ENCODE measurements around the gene SLC38A4.

Gene SLC38A4

GRCh38 chr12:46832130-46832704, 6.4 kb upstream of the SLC38A4 start:
- Histone ChIP-seq H3K79me2 (ENCODE audit: low read length) (no peaks in the 10 kb centered on the region), H2AFZ (ENCODE audit: low read length) (no peak overlapping the region), H3K27me3 (replicated peaks; ENCODE audit: insufficient read depth, low read length) (no peaks in the 10 kb centered on the region), H3K4me2 (ENCODE audit: low read depth, low read length) (no peak overlapping the region), H3K9ac (ENCODE audit: low read length) (no peak overlapping the region), H4K20me1 (ENCODE audit: insufficient read depth, low read length) (no peaks in the 10 kb centered on the region), H3K4me3 (ENCODE audit: low read length) (no peak overlapping the region), H3K9me3 (replicated peaks; ENCODE audit: insufficient read depth, low read length) (no peaks in the 10 kb centered on the region), H3K9me2 (replicated peaks; ENCODE audit: insufficient read depth, low read length) (no peaks in the 10 kb centered on the region), H3K36me3 (replicated peaks; ENCODE audit: insufficient read depth, low read length) (no peaks in the 10 kb centered on the region), H3K4me1 (ENCODE audit: low read length) (no peaks in the 10 kb centered on the region), H3K27ac (ENCODE audit: low read length) (no peak overlapping the region), H3F3A (ENCODE audit: insufficient read depth, low read length) (no peaks in the 10 kb centered on the region)
- DNase-seq, result no peak
- TF ChIP-seq CTCF (IDR thresholded peaks at IDR 0.05; ENCODE audit: low read length) (no peak), EZH2phosphoT487 (IDR thresholded peaks at IDR 0.05; ENCODE audit: low read length) (no peak), EZH2 (optimal IDR thresholded peaks at IDR 0.05; ENCODE audit: low read depth, low read length) (no peak)

GRCh38 chr12:46831335-46832129, 5.7 kb upstream of the SLC38A4 start:
- no peaks in the 10 kb centered on the region for H4K20me1 ChIP-seq (ENCODE audit: insufficient read depth, low read length)
- H3K27me3 ChIP-seq (replicated peaks; ENCODE audit: insufficient read depth, low read length), result no peaks in the 10 kb centered on the region
- H3K4me2 ChIP-seq (ENCODE audit: low read depth, low read length), result no peak overlapping the region
- no peaks in the 10 kb centered on the region for H3K4me1 ChIP-seq (ENCODE audit: low read length)
- H3K36me3 ChIP-seq (replicated peaks; ENCODE audit: insufficient read depth, low read length), result no peaks in the 10 kb centered on the region
- H3F3A ChIP-seq (ENCODE audit: insufficient read depth, low read length), result no peaks in the 10 kb centered on the region
- H3K79me2 ChIP-seq (ENCODE audit: low read length), result no peaks in the 10 kb centered on the region
- H3K9ac ChIP-seq (ENCODE audit: low read length), result no peak overlapping the region
- H3K9me3 ChIP-seq (replicated peaks; ENCODE audit: insufficient read depth, low read length), result no peaks in the 10 kb centered on the region
- no peak overlapping the region for H2AFZ ChIP-seq (ENCODE audit: low read length)
- no peak overlapping the region for H3K4me3 ChIP-seq (ENCODE audit: low read length)
- no peaks in the 10 kb centered on the region for H3K9me2 ChIP-seq (replicated peaks; ENCODE audit: insufficient read depth, low read length)
- no peak overlapping the region for H3K27ac ChIP-seq (ENCODE audit: low read length)
- TF ChIP-seq EZH2phosphoT487 (IDR thresholded peaks at IDR 0.05; ENCODE audit: low read length), result no peak
- TF ChIP-seq CTCF (IDR thresholded peaks at IDR 0.05; ENCODE audit: low read length), result no peak
- TF ChIP-seq EZH2 (optimal IDR thresholded peaks at IDR 0.05; ENCODE audit: low read depth, low read length), result no peak
- no peak for DNase-seq

- no peak for DNase-seq
- Histone ChIP-seq H3K27ac (ENCODE audit: low read length) (no peak overlapping the region), H3K4me3 (ENCODE audit: low read length) (no peak overlapping the region), H3K9me2 (replicated peaks; ENCODE audit: insufficient read depth, low read length) (no peaks in the 10 kb centered on the region), H3K36me3 (replicated peaks; ENCODE audit: insufficient read depth, low read length) (no peaks in the 10 kb centered on the region), H3K9ac (ENCODE audit: low read length) (no peak overlapping the region), H2AFZ (ENCODE audit: low read length) (no peak overlapping the region), H3K79me2 (ENCODE audit: low read length) (no peaks in the 10 kb centered on the region), H3K27me3 (replicated peaks; ENCODE audit: insufficient read depth, low read length) (no peaks in the 10 kb centered on the region), H3K4me1 (ENCODE audit: low read length) (no peaks in the 10 kb centered on the region), H4K20me1 (ENCODE audit: insufficient read depth, low read length) (no peaks in the 10 kb centered on the region), H3K4me2 (ENCODE audit: low read depth, low read length) (no peak overlapping the region), H3F3A (ENCODE audit: insufficient read depth, low read length) (no peaks in the 10 kb centered on the region), H3K9me3 (replicated peaks; ENCODE audit: insufficient read depth, low read length) (no peaks in the 10 kb centered on the region)
- no peak for TF ChIP-seq CTCF (IDR thresholded peaks at IDR 0.05; ENCODE audit: low read length)
- no peak for TF ChIP-seq EZH2phosphoT487 (IDR thresholded peaks at IDR 0.05; ENCODE audit: low read length)
- TF ChIP-seq EZH2 (optimal IDR thresholded peaks at IDR 0.05; ENCODE audit: low read depth, low read length), result no peak
Measured at GRCh38 chr12:46830731-46831334, 5.0 kb upstream of the SLC38A4 start.
